Activated CD8-positive, alpha-beta memory T cell treated with anti-CD3 and anti-CD28 coated beads for 1 hour (primary cell): Measurements from ENCODE around the gene ATF7.
A peak's percentile ranks its signal among the peaks of the same experiment; 100 is the strongest.

Experiments
- DNase-seq, 2 donors: peaks; one replicate each; pipeline ENCODE4 v3.0.0-alpha.2; 2020; ENCODE audit warnings: low read depth in 1 of 2; ENCODE audit errors: extremely low read depth in 1 of 2

ATF7 gene

GRCh38 chr12:53532524-53533445 is 93.4 kb downstream of the ATF7 start:
- DNase-seq, result no peak

- no peak for DNase-seq
Measured at GRCh38 chr12:53532021-53532420, 94.2 kb downstream of the ATF7 start.

- DNase-seq, result no peak
Measured at GRCh38 chr12:53530920-53531319, 95.3 kb downstream of the ATF7 start.

GRCh38 chr12:53530061-53530460 is 96.1 kb downstream of the ATF7 start:
- no peak for DNase-seq

- no peak for DNase-seq
Measured at GRCh38 chr12:53524476-53524875, 101.7 kb downstream of the ATF7 start.

GRCh38 chr12:53523131-53523530 is 103.1 kb downstream of the ATF7 start:
- DNase-seq, result no peak

- no peak for DNase-seq
Measured at GRCh38 chr12:53518381-53518780, 107.8 kb downstream of the ATF7 start.

- no peak for DNase-seq
Measured at GRCh38 chr12:53516758-53517455, 109.3 kb downstream of the ATF7 start.

GRCh38 chr12:53515291-53515680 is 110.9 kb downstream of the ATF7 start:
- no peak for DNase-seq

- no peak for DNase-seq
Measured at GRCh38 chr12:53514628-53515290, 111.4 kb downstream of the ATF7 start.

GRCh38 chr12:53513712-53514410 is 112.3 kb downstream of the ATF7 start:
- DNase-seq, result no peak

- no peak for DNase-seq
Measured at GRCh38 chr12:53510181-53510812, 115.9 kb downstream of the ATF7 start.

GRCh38 chr12:53508534-53509170 is 117.5 kb downstream of the ATF7 start:
- peak; percentile 48 to 69 for DNase-seq

GRCh38 chr12:53507603-53507885 is 118.6 kb downstream of the ATF7 start:
- DNase-seq, result no peak

GRCh38 chr12:53506881-53507602 is 119.1 kb downstream of the ATF7 start, which contains the start of gene NPFF:
Gene NPFF (minus strand): TSS chr12:53507484. CDS start chr12:53507474, 10 bp downstream.
- no peak for DNase-seq

GRCh38 chr12:53506450-53506785 is 119.8 kb downstream of the ATF7 start:
- DNase-seq, result no peak

GRCh38 chr12:53505555-53506449 is 120.4 kb downstream of the ATF7 start:
- no peak for DNase-seq

GRCh38 chr12:53505086-53505485 is 121.1 kb downstream of the ATF7 start:
- DNase-seq, result no peak
